ENCODE results near the gene CACNA2D4. TPM values are rescaled to one million over a fixed set of nuclear protein-coding genes. Genes with fewer than 3 reads are reported as not detected.

CACNA2D4 gene
- total and polyA plus RNA-seq, 2 donors (not counting 3 experiments of a cell fraction or from before 2014, with no cell fraction given) = 0.58 to 0.73 TPM

- H3K4me2 ChIP-seq (ENCODE audit: insufficient read depth, low read length) = no peak overlapping the region
- no peaks in the 10 kb centered on the region for H4K20me1 ChIP-seq (replicated peaks; ENCODE audit: control insufficient read depth, extremely low read depth, insufficient read depth, low read length)
- H3K9ac ChIP-seq (replicated peaks; ENCODE audit: extremely low read depth, insufficient read depth, low read length) = no peak overlapping the region
- no peak overlapping the region for H2AFZ ChIP-seq (ENCODE audit: low read depth, low read length)
- TF ChIP-seq CTCF (IDR thresholded peaks at IDR 0.05; ENCODE audit: extremely low read depth in 1 of 2, insufficient read depth in 1 of 2, low read depth in 1 of 2, low read length in 2 of 2) = no peak
- TF ChIP-seq POLR2AphosphoS5 (IDR thresholded peaks at IDR 0.05; ENCODE audit: insufficient read depth, low read depth, low read length) = no peak
- TF ChIP-seq MYC (IDR thresholded peaks at IDR 0.05; ENCODE audit: low read depth, low read length) = no peak
- no peak for TF ChIP-seq FOS (IDR thresholded peaks at IDR 0.05; ENCODE audit: borderline replicate concordance, insufficient read depth, low read length)
- no peak for TF ChIP-seq JUN (IDR thresholded peaks at IDR 0.05; ENCODE audit: borderline replicate concordance, insufficient read depth, insufficient read length, low read depth)
- no peak for TF ChIP-seq MAX (IDR thresholded peaks at IDR 0.05; ENCODE audit: insufficient read depth, insufficient read length)
- no peak for TF ChIP-seq EZH2 (IDR thresholded peaks at IDR 0.05; ENCODE audit: borderline replicate concordance, low read depth, low read length, severe bottlenecking)
- TF ChIP-seq POLR2A (IDR thresholded peaks at IDR 0.05; ENCODE audit: low read depth, low read length) = no peak
- no peak for TF ChIP-seq GATA2 (IDR thresholded peaks at IDR 0.05; ENCODE audit: insufficient read depth, insufficient read length, low read depth, low read length)
- no peaks in the 10 kb centered on the region for H3K9me1 ChIP-seq (replicated peaks; ENCODE audit: control insufficient read depth, extremely low read depth, insufficient read depth, low read length)
- dilution Hi-C loops (cut with MboI; ENCODE audit: extremely low pct_ligation_motif_present, low sequenced_read_pairs) = no loop called here
- H3K4me1 ChIP-seq (ENCODE audit: control insufficient read depth, extremely low read depth, insufficient read depth, low read length) = no peaks in the 10 kb centered on the region
- CTCF ChIA-PET = interaction anchor here (1.7 kb wide), 1 partner anchor 23 kb away, joined by 4 read pairs; no protein-coding TSS in a partner anchor
- no peaks in the 10 kb centered on the region for H3K36me3 ChIP-seq (ENCODE audit: control insufficient read depth in 2 of 2, extremely low read depth in 1 of 2, insufficient read depth in 2 of 2, low read length in 2 of 2)
- POLR2A ChIA-PET = no interaction called here
- H3K27me3 ChIP-seq (ENCODE audit: control insufficient read depth in 2 of 2, insufficient read depth in 2 of 2, low read length in 2 of 2) = peaks cover 1 to 3% of the 10 kb centered on the region in 2 experiments
- FAIRE-seq (no peak), DNase-seq (ENCODE audit: low read depth, low spot score) (no peak)
- intact Hi-C loops (cut with micrococcal nuclease) = no loop called here
- no peak overlapping the region for H3K27ac ChIP-seq (ENCODE audit: insufficient read depth, low read depth, low read length)
- no peaks in the 10 kb centered on the region for H3K79me2 ChIP-seq (ENCODE audit: control insufficient read depth, insufficient read depth, low read length)
- no peak overlapping the region for H3K4me3 ChIP-seq (replicated peaks in 1 of 3; ENCODE audit: insufficient read depth in 1 of 3, low read depth in 1 of 3, low read length in 3 of 3)
- no TSS peak for BruUV-seq (replicated peaks)
- no peaks in the 10 kb centered on the region for H3K9me3 ChIP-seq (replicated peaks; ENCODE audit: control insufficient read depth, insufficient read depth, low read length)
These were observed 1.0 kb downstream of the CACNA2D4 start for GRCh38 chr12:1917172-1918070.

Data from endothelial cell of umbilical vein (primary cell).